ENCODE results near the gene LIN37. TPM values are rescaled to one million over a fixed set of nuclear protein-coding genes. Genes with fewer than 3 reads are reported as not detected.

Gene LIN37
- total RNA-seq, 1 experiment from 2014 or later = 17.2 TPM

DNA sequence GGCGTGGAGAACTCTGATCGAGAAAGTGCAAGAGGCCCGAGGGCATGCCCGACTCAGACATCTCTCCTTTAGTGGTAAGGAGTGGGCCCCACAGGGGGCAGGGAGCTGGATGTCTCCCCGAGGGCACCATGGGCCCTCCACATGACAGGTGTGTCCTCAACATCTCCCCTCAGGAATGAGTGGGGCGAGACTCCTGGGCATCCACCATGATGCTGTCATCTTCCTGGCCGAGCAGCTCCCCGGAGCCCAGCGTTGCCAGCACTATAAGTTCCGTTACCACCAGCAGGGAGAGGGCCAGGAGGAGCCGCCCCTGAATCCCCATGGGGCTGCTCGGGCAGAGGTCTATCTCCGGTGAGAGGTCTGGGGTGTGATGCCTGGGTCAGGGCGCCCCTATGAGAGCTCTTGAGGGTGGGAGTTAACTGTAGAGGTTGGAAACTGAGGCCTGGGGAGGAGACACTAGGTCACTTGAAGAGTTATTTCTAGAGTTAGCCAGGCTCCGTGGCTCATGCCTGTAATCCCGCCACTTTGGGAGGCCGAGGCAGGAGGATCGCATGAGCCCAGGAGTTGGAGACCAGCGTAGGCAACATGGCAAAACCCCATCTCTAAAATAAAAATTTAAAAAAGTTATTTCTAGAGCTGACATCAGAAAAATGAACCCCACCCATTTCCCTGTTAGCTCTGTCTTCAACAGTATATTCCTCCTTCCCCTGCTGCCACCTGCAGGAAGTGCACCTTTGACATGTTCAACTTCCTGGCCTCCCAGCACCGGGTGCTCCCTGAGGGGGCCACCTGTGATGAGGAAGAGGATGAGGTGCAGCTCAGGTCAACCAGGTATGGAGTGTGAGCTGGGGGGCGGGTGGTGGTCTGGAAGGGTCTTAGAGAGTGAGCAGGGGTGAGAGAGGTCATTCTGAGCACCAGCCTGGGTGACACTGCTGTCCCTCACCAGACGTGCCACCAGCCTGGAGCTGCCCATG is 11.2 kb upstream of the LIN37 start:
- Histone ChIP-seq H3K27me3 (ENCODE audit: control insufficient read depth, insufficient read depth, low read length) (no peaks in the 10 kb centered on the region), H3K36me3 (replicated peaks; ENCODE audit: control insufficient read depth, insufficient read depth, low read length) (peaks cover 26% of the 10 kb centered on the region), H3K4me3 (ENCODE audit: insufficient read depth, low read depth, low read length) (no peak overlapping the region)
- DNase-seq = no peak

DNA sequence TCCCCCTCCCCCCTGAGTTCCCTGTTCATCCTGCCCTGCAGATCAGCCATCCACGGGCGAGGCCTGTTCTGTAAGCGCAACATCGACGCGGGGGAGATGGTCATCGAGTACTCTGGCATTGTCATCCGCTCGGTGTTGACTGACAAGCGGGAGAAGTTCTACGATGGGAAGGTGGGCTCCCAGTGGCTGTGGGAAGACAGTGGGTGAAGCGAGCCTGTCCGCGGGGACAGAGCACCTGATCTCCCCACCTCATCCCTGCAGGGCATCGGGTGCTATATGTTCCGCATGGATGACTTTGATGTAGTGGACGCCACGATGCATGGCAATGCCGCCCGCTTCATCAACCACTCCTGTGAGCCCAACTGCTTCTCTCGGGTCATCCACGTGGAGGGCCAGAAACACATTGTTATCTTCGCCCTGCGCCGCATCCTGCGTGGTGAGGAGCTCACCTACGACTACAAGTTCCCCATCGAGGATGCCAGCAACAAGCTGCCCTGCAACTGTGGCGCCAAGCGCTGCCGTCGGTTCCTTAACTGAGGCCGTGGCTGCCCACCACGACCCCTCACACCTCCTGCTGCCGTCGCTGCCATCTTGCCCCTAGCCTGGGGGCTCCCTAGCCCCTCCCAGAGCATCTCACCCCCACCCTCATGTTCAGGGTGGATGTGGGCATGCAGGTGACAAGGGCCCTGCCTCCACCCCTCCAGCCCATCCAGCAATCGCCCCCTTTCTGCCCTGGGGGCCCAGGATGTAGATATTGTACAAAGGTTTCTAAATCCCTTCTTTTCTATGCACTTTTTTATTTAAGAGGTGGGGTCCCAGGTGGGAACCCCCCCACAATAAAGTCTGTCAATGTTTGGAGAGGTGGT is 10.1 kb upstream of the LIN37 start:
- no peak for DNase-seq
- peaks cover 26% of the 10 kb centered on the region for H3K36me3 ChIP-seq (replicated peaks; ENCODE audit: control insufficient read depth, insufficient read depth, low read length)

GRCh38 chr19:35738887-35739229 is 9.5 kb upstream of the LIN37 start:
- no peak for DNase-seq
- H3K4me3 ChIP-seq (ENCODE audit: insufficient read depth, low read depth, low read length) = no peak overlapping the region
- H3K27me3 ChIP-seq (ENCODE audit: control insufficient read depth, insufficient read depth, low read length) = no peaks in the 10 kb centered on the region
- H3K36me3 ChIP-seq (replicated peaks; ENCODE audit: control insufficient read depth, insufficient read depth, low read length) = peaks cover 24% of the 10 kb centered on the region

More for the DNA sequence above, 10.1 kb upstream of the LIN37 start:
- no peaks in the 10 kb centered on the region for H3K27me3 ChIP-seq (ENCODE audit: control insufficient read depth, insufficient read depth, low read length)
- H3K4me3 ChIP-seq (ENCODE audit: insufficient read depth, low read depth, low read length) = no peak overlapping the region

DNA sequence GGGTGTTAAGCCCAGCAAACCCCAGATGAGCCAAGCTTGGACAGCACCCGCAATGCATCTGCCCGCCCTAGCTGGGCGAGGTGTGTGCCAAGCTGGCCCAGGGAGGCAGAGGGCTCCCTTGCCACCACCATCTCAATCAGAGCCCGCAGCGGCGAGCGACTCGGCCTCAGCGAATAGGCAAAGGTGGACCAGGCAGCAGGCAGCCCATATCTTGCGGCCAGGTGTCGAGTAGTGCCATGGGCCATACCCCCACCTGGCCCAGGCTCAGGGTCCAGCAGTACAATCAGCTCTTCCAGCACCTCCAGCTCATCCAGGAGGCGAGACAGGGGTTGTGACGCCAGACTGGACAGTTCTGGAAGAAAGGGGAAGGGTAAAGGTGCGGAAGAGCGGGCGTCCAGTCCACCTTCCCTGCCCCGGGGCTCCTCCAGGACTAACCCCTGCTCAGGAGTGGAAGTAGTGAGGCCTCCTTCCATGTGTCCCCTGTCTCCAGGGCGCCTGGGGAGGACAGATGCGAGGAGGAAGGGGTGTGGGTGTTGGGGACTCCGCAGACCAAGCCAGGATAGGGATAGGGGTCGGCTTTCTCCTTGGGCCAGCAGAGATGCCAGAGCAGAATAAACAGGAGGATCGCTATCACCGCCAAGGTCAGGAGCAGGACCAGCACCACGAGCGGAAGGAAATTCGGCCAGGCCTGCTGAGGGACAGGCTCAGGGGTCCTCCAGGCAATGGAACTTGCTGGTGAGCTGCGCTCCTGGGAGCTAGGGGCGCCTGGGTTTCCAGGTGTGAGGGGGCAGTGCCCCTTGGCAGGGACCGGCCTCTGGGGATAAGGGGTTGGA is 8.9 kb upstream of the LIN37 start:
- DNase-seq = peak; percentile 72
- H3K4me3 ChIP-seq (ENCODE audit: insufficient read depth, low read depth, low read length) = peak overlapping the region; percentile 69
- peaks cover 22% of the 10 kb centered on the region for H3K36me3 ChIP-seq (replicated peaks; ENCODE audit: control insufficient read depth, insufficient read depth, low read length)
- no peaks in the 10 kb centered on the region for H3K27me3 ChIP-seq (ENCODE audit: control insufficient read depth, insufficient read depth, low read length)

- Histone ChIP-seq H3K36me3 (replicated peaks; ENCODE audit: control insufficient read depth, insufficient read depth, low read length) (peaks cover 21% of the 10 kb centered on the region), H3K4me3 (ENCODE audit: insufficient read depth, low read depth, low read length) (peak overlapping the region; percentile 69), H3K27me3 (ENCODE audit: control insufficient read depth, insufficient read depth, low read length) (no peaks in the 10 kb centered on the region)
- no peak for DNase-seq
These were observed 8.3 kb upstream of the LIN37 start for GRCh38 chr19:35740108-35740422.

DNA sequence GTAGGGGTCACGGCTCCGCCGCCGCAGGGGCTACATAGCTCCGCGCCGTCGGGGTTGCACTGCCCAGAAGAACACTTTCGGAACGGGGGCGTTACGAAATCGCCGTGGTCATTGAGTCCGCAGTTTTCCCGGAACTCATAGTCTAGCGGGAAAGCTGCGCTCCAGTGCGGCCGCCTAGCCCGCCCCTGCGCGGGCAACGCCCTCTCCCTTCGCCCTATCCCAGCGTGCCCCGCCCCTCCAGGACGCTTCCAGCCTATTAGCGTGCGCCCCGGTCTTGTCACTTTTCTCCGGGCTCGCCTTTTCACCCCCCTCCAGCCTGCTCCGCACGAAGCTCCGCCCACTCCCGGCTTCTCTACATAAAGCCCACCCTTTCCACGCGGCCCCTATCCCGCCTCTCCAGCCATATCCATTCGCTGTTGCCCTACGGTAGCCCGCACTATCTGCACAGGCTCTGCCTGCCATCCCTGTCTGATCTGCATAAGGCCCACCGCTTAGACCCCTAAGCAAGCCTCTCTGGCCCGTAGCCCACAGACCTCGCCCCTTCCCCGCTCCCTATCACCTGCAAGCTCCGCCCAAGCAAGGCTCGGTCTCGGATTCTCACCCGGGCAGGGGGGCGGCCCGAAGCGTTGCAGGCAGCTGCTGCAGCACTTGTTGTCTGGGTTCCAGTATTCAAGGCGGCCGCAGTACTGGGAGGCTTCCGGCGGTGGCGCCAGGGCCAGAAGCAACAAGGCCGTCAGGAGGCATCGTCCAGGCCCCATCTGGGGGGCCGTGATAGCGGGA is 7.8 kb upstream of the LIN37 start:
- peak; percentile 100 for DNase-seq
- H3K36me3 ChIP-seq (replicated peaks; ENCODE audit: control insufficient read depth, insufficient read depth, low read length) = peaks cover 16% of the 10 kb centered on the region
- peak overlapping the region; percentile 69 for H3K4me3 ChIP-seq (ENCODE audit: insufficient read depth, low read depth, low read length)
- H3K27me3 ChIP-seq (ENCODE audit: control insufficient read depth, insufficient read depth, low read length) = no peaks in the 10 kb centered on the region

GRCh38 chr19:35741203-35741515 is 7.2 kb upstream of the LIN37 start:
- no peaks in the 10 kb centered on the region for H3K27me3 ChIP-seq (ENCODE audit: control insufficient read depth, insufficient read depth, low read length)
- DNase-seq = no peak
- peak overlapping the region; percentile 61 for H3K4me3 ChIP-seq (ENCODE audit: insufficient read depth, low read depth, low read length)
- peaks cover 16% of the 10 kb centered on the region for H3K36me3 ChIP-seq (replicated peaks; ENCODE audit: control insufficient read depth, insufficient read depth, low read length)

DNA sequence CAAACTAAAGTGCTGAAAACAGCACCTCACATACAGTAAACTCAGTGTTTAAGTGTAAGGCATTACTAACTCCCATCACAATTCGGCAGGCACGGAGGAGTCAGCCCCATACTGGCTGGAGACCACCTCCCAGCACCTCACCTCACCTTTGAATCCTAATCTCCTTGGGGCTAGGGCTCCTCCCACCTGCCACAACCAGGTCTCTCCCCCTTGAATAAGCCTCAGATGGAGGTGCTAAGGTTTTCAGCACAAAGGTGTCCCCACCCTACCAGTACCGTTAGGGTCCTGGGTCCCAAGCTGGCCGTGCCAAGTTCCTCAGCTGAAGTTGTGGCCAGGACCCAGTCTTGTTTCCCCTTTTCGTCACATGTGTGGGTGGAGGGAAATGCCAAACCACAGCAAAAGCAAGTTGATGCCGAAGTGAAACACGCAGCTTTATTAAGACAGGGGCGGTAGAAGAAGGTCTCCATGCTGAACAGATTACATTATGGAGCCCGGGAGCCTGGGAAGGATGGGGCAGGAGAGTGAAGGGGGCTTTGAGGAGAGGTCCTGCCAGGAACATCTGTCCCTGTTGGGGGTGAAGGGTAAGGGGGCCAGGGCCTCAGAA is 6.2 kb upstream of the LIN37 start, which contains the start of gene IGFLR1:
Gene IGFLR1 (minus strand): TSS at position 332 of the 604 bp plus-strand sequence. CDS start 1,272 bp downstream, outside the sequence.
- H3K4me3 ChIP-seq (ENCODE audit: insufficient read depth, low read depth, low read length) = peak within 1 kb of the TSS; percentile 61
- no peaks in the 10 kb centered on the region for H3K27me3 ChIP-seq (ENCODE audit: control insufficient read depth, insufficient read depth, low read length)

DNA sequence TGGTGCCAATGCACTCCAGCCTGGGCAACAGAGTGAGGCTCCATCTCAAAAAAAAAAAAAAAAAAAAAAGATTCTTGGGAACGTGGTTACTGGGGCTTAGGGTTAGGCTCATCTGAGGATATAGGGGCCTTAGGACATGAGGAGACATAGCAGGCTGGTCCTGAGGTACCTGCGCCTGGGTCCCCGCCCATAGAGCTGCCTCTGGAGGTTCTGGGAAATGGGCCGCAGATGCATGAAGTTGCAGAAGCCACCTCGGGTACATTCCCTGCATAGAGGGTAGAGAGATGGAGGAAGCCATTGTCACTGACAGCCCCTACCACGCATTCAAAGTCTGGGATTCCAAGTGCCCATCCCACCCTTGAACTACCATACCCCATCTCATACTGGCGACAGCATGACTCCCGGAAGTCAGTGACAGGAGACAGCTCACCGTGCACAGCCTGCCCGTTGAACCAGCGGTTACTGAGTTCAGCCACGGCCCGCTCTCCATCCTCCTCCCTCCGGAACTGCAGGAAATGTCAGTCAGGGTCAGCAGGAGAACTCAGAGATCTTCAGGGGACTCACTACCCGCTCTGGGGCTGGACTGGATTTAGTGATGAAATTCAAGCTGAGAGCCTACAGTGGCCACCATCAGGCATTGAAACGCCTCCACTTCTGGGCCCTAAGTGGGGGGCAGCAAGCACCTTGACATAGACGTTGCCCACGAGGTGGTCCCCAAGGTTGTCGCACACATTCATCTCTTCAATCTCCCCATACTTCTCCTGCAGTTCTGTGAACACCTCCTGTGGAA is 4.5 kb upstream of the LIN37 start:
- no peak overlapping the region for H3K4me3 ChIP-seq (ENCODE audit: insufficient read depth, low read depth, low read length)
- no peak for DNase-seq
- H3K27me3 ChIP-seq (ENCODE audit: control insufficient read depth, insufficient read depth, low read length) = no peaks in the 10 kb centered on the region
- H3K36me3 ChIP-seq (replicated peaks; ENCODE audit: control insufficient read depth, insufficient read depth, low read length) = peaks cover 2% of the 10 kb centered on the region

More for the DNA sequence above, 6.2 kb upstream of the LIN37 start, which contains the start of gene IGFLR1:
- peaks cover 10% of the 10 kb centered on the region for H3K36me3 ChIP-seq (replicated peaks; ENCODE audit: control insufficient read depth, insufficient read depth, low read length)
- no peak for DNase-seq

GRCh38 chr19:35744430-35745327 is 3.7 kb upstream of the LIN37 start:
- Histone ChIP-seq H3K27me3 (ENCODE audit: control insufficient read depth, insufficient read depth, low read length) (no peaks in the 10 kb centered on the region), H3K36me3 (replicated peaks; ENCODE audit: control insufficient read depth, insufficient read depth, low read length) (peaks cover 1% of the 10 kb centered on the region), H3K4me3 (ENCODE audit: insufficient read depth, low read depth, low read length) (peak overlapping the region; percentile 69)
- DNase-seq = peak; percentile 92

DNA sequence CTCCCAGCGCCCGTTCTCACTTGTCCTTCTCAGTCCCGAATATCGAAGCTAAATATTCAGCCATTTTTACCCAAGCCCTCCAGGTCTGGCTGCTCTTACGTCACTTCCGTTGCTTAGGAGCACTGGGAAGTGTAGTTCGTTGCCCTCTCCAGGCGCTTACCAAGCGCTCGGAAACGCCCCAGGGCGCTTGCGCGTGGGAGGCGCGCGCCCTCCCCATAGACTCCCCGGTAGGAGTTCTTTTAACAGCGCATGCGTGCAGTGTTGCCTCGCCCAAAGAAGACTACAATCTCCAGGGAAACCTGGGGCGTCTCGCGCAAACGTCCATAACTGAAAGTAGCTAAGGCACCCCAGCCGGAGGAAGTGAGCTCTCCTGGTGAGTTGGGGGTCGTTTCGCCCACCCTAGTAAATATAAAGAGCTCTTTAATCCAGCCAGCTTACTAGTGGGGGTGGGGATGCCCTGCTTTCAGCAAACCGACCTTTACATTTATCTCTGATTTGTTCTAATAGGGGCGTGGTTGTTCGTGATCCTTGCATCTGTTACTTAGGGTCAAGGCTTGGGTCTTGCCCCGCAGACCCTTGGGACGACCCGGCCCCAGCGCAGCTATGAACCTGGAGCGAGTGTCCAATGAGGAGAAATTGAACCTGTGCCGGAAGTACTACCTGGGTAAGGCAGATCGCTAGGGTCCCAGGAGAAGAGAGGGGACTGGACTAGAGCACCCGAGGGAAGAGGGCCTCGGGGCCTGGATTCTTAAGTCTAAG is 2.9 kb upstream of the LIN37 start, which contains the start of the genes PSENEN and U2AF1L4:
Gene PSENEN (plus strand): TSS at position 324 of the 759 bp plus-strand sequence. CDS start 280 bp downstream, at position 604.
Gene U2AF1L4 (minus strand): TSS at position 91 of the 759 bp plus-strand sequence. CDS start 27 bp downstream, at position 64.
- peak; percentile 95 for DNase-seq
- H3K27me3 ChIP-seq (ENCODE audit: control insufficient read depth, insufficient read depth, low read length) = no peaks in the 10 kb centered on the region
- peak within 1 kb of the TSS; percentile 79 for H3K4me3 ChIP-seq (ENCODE audit: insufficient read depth, low read depth, low read length)
- peaks cover 1% of the 10 kb centered on the region for H3K36me3 ChIP-seq (replicated peaks; ENCODE audit: control insufficient read depth, insufficient read depth, low read length)

Data from H7 (cell line).